Trophoblast cell (in vitro differentiated cells and primary cell): Measurements from ENCODE around the gene SLC38A9.
A peak's percentile ranks its signal among the peaks of the same experiment; 100 is the strongest.

Source experiments
- DNase-seq, 2 donors: peaks; one replicate each; pipeline ENCODE4 v3.0.0-alpha.2; 2016
- H2AFZ ChIP-seq: 2 replicates; pipeline ENCODE4 v1.6.1; 2013; ENCODE audit warnings: low read length, moderate library complexity, mild to moderate bottlenecking; ENCODE audit not compliant: insufficient read depth, poor library complexity
- H2AK5ac ChIP-seq: 2 replicates; pipeline ENCODE4 v1.6.1; 2013; ENCODE audit warnings: mild to moderate bottlenecking, low read length
- H2BK120ac ChIP-seq: 2 replicates; pipeline ENCODE4 v1.6.1; 2013; ENCODE audit warnings: low read length, mild to moderate bottlenecking, moderate library complexity; ENCODE audit not compliant: insufficient read depth, poor library complexity
- H2BK12ac ChIP-seq: 2 replicates; pipeline ENCODE4 v1.6.1; 2013; ENCODE audit warnings: mild to moderate bottlenecking, low read length, moderate library complexity
- H2BK5ac ChIP-seq: 2 replicates; pipeline ENCODE4 v1.6.1; 2013; ENCODE audit warnings: low read length, low read depth, moderate library complexity, mild to moderate bottlenecking; ENCODE audit not compliant: poor library complexity
- H3K14ac ChIP-seq: 2 replicates; pipeline ENCODE4 v1.6.1; 2013; ENCODE audit warnings: mild to moderate bottlenecking, low read length
- H3K18ac ChIP-seq: 2 replicates; pipeline ENCODE4 v1.6.1; 2013; ENCODE audit warnings: mild to moderate bottlenecking, low read length
- H3K23ac ChIP-seq: 2 replicates; pipeline ENCODE4 v1.6.1; 2013; ENCODE audit warnings: low read length
- H3K27ac ChIP-seq: 2 replicates; pipeline ENCODE4 v1.5.1; 2013; ENCODE audit warnings: low read depth, mild to moderate bottlenecking, inconsistent platforms, low read length, moderate library complexity
- H3K27me3 ChIP-seq: 2 replicates; pipeline ENCODE4 v1.6.1; 2013; ENCODE audit warnings: inconsistent platforms, mild to moderate bottlenecking, low read length, moderate library complexity; ENCODE audit not compliant: insufficient read depth
- H3K36me3 ChIP-seq, 2 experiments: 1 replicate in 1 of 2; 2 replicates in 1 of 2; pipeline ENCODE4 v1.6.1; 2013; ENCODE audit warnings: low read length in 2 of 2, mild to moderate bottlenecking in 2 of 2, moderate library complexity in 1 of 2; ENCODE audit not compliant: insufficient read depth in 2 of 2, control insufficient read depth in 1 of 2
- H3K4ac ChIP-seq: 2 replicates; pipeline ENCODE4 v1.6.1; 2013; ENCODE audit warnings: low read depth, mild to moderate bottlenecking, low read length, moderate library complexity
- H3K4me1 ChIP-seq, 2 experiments: 1 replicate in 1 of 2; 2 replicates in 1 of 2; pipeline ENCODE4 v1.6.1; 2013; ENCODE audit warnings: low read length in 2 of 2, mild to moderate bottlenecking in 2 of 2, moderate library complexity in 1 of 2; ENCODE audit not compliant: insufficient read depth in 2 of 2, control insufficient read depth in 1 of 2
- H3K4me2 ChIP-seq: 2 replicates; pipeline ENCODE4 v1.6.1; 2013; ENCODE audit warnings: inconsistent platforms, mild to moderate bottlenecking, low read length, moderate library complexity
- H3K4me3 ChIP-seq: 2 replicates; pipeline ENCODE4 v1.5.1; 2013; ENCODE audit warnings: mild to moderate bottlenecking, low read depth, low read length, inconsistent platforms
- H3K79me1 ChIP-seq: one replicate; pipeline ENCODE4 v1.6.1; 2013; ENCODE audit warnings: low read length
- H3K79me2 ChIP-seq: 2 replicates; pipeline ENCODE4 v1.6.1; 2013; ENCODE audit warnings: low read length, mild to moderate bottlenecking; ENCODE audit not compliant: control insufficient read depth, insufficient read depth, poor library complexity
- H3K9ac ChIP-seq: 2 replicates; pipeline ENCODE4 v1.6.1; 2013; ENCODE audit warnings: mild to moderate bottlenecking, low read length
- H3K9me3 ChIP-seq: 2 replicates; pipeline ENCODE4 v1.6.1; 2013; ENCODE audit warnings: low read depth, mild to moderate bottlenecking, control low read depth, inconsistent platforms, low read length; ENCODE audit not compliant: insufficient read depth
- H4K12ac ChIP-seq: 2 replicates; pipeline ENCODE4 v1.6.1; 2013; ENCODE audit warnings: low read depth, mild to moderate bottlenecking, low read length, moderate library complexity
- H4K8ac ChIP-seq: 2 replicates; pipeline ENCODE4 v1.6.1; 2013; ENCODE audit warnings: low read depth, mild to moderate bottlenecking, low read length, moderate library complexity
- H4K91ac ChIP-seq: one replicate; pipeline ENCODE4 v1.6.1; 2013; ENCODE audit warnings: low read depth, mild to moderate bottlenecking, low read length, moderate library complexity
- WGBS: extraction: QIAGEN DNeasy Blood & Tissue Kit; methylation state at CpG from one replicate; pipeline ENCODE4 v1.1.7; 2013; ENCODE audit warnings: missing lambda C conversion rate; ENCODE audit not compliant: insufficient read length, insufficient coverage; ENCODE audit errors: extremely low coverage; 5-methylcytosine and 5-hydroxymethylcytosine counted together

Gene SLC38A9

DNA sequence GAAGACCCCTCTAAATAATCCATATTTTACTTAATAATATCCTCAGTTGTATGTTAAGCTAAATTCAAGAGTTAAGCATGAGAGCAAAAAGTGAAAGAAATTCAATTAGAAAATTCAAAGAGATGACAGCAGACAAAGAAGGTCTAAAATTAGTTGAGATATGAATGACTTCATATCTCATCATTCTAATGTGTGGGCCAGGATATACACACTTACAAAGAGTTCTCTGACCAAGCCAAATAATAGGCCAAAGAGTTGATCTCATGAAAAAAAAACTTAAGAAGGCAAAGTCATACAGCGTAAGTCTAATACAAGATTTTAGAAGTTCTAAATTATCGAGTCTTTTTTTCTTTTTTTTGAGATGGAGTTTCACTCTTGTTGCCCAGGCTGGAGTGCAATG is 89.7 kb downstream of the SLC38A9 start:
- H3K36me3 ChIP-seq: no peaks in the 10 kb centered on the region
- no peak overlapping the region for H2BK5ac ChIP-seq
- no CpG with 5 or more reads among the region's 2 CpGs for WGBS
- peaks cover 5% of the 10 kb centered on the region for H3K79me2 ChIP-seq
- no peak for DNase-seq
- no peak overlapping the region for H4K8ac ChIP-seq
- no peaks in the 10 kb centered on the region for H3K27me3 ChIP-seq
- no peak overlapping the region for H2AFZ ChIP-seq
- no peak overlapping the region for H3K4me2 ChIP-seq
- H3K9me3 ChIP-seq: no peaks in the 10 kb centered on the region
- peaks cover 21% of the 10 kb centered on the region for H3K79me1 ChIP-seq
- H2BK120ac ChIP-seq: no peak overlapping the region
- H3K9ac ChIP-seq: no peak overlapping the region
- no peak overlapping the region for H3K23ac ChIP-seq
- H3K4me3 ChIP-seq: no peak overlapping the region
- H3K18ac ChIP-seq: no peak overlapping the region
- H3K4ac ChIP-seq: no peak overlapping the region
- H4K91ac ChIP-seq: no peak overlapping the region
- H2BK12ac ChIP-seq: no peak overlapping the region
- no peak overlapping the region for H3K14ac ChIP-seq
- no peak overlapping the region for H3K27ac ChIP-seq
- no peak overlapping the region for H2AK5ac ChIP-seq
- peaks cover 11 to 14% of the 10 kb centered on the region in 2 experiments for H3K4me1 ChIP-seq
- no peak overlapping the region for H4K12ac ChIP-seq

DNA sequence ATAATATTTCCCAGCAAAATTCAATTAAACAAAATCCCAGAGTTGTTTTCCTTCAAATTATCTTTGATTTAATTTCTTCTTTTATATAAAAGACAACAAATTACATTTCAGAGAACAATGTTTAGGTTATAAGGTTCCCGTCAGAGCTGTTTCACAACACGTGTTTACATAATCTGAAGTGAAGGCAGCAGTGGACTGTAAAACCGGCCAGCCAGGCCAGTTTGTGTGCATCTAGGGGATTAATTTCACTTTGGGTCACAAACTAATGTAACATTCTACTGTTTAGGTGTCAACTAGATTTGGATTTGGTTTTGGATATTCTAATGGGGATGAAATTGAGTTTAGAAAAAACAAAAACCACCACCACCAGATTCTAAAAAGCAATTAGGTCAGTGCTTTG is 90.9 kb downstream of the SLC38A9 start:
- Histone ChIP-seq H3K36me3 (no peaks in the 10 kb centered on the region), H2AFZ (no peak overlapping the region), H2BK120ac (peak overlapping the region; percentile 72), H4K91ac (no peak overlapping the region), H3K9ac (no peak overlapping the region), H3K27me3 (no peaks in the 10 kb centered on the region), H3K27ac (no peak overlapping the region), H3K9me3 (no peaks in the 10 kb centered on the region), H3K79me1 (peaks cover 23% of the 10 kb centered on the region), H3K18ac (no peak overlapping the region), H2BK5ac (no peak overlapping the region), H2AK5ac (no peak overlapping the region), H3K79me2 (peaks cover 5% of the 10 kb centered on the region), H3K4me1 (peaks cover 15 to 19% of the 10 kb centered on the region in 2 experiments), H4K12ac (no peak overlapping the region), H3K14ac (no peak overlapping the region), H3K4ac (no peak overlapping the region), H3K4me2 (no peak overlapping the region), H3K23ac (no peak overlapping the region), H3K4me3 (no peak overlapping the region), H4K8ac (no peak overlapping the region), H2BK12ac (peak overlapping the region; percentile 84)
- peak in 1 of 2 donors; percentile 23 for DNase-seq
- no CpG with 5 or more reads among the region's 3 CpGs for WGBS

DNA sequence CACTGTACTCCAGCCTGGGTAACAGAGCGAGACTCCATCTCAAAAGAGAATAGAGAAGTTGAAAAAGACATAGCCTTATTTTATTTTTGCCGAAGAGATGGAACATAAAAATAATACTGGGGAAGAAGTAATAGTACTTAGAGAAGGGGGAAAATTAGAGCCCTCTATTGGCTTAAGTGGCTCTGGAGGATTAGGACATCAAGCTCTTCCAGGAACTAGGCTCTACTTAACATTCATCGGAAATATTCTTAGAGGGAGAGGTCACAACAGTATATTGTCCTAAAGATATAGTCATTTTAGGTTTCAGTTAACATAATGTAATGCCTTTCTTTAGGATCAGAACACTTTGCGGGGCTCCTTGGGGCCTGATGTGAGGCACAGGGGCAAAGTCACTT is 91.4 kb downstream of the SLC38A9 start:
- DNase-seq: no peak
- no peak overlapping the region for H3K27ac ChIP-seq

DNA sequence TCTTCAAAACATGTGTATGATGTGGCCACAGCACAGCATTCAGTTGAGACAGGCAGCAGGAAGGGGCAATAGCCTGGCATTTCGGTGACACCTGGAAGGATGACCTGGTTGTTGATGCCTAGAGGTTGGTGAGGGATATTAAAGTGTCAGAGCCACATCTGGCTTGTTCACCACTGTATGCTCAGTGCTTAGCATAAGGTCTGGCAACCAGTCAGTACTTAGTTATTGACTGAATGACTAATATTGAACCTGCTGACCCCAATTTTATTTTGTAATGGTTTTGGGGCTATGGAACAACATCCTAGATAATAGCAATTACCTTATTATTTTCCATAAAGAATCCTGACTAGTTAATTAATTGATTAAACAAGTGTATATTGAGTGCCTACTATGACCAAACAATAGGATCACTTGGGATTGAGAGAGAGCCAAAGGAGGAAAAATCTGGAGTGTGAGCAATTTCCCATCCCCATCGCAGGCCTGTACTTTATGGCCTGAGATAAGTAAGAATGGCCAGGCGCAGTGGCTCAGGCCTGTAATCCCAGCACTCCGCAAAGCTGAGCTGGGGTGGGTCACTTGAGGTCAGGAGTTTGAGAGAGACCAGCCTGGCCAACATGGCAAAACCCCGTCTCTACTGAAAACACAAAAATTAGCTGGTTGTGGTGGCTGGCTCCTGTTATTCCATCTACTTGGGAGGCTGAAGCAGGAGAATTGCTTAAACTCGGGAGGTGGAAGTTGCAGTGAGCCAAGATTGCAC is 91.9 kb downstream of the SLC38A9 start:
- Histone ChIP-seq H3K14ac (peak overlapping the region; percentile 75), H3K18ac (peak overlapping the region; percentile 14), H3K79me2 (peaks cover 2% of the 10 kb centered on the region), H4K91ac (peak overlapping the region; percentile 55), H3K4ac (peak overlapping the region; percentile 55), H2BK120ac (peak overlapping the region; percentile 72), H3K36me3 (no peaks in the 10 kb centered on the region), H3K4me2 (no peak overlapping the region), H2AFZ (no peak overlapping the region), H3K9ac (no peak overlapping the region), H4K12ac (no peak overlapping the region), H3K23ac (no peak overlapping the region), H3K27ac (peak overlapping the region; percentile 14), H3K9me3 (no peaks in the 10 kb centered on the region), H3K27me3 (no peaks in the 10 kb centered on the region), H3K79me1 (peaks cover 18% of the 10 kb centered on the region), H3K4me1 (peaks cover 11 to 18% of the 10 kb centered on the region in 2 experiments), H2AK5ac (peak overlapping the region; percentile 91), H2BK5ac (peak overlapping the region; percentile 82), H2BK12ac (peak overlapping the region; percentile 95), H4K8ac (peak overlapping the region; percentile 77), H3K4me3 (no peak overlapping the region)
- WGBS: no CpG with 5 or more reads among the region's 6 CpGs
- no peak for DNase-seq

More for the DNA sequence above, 91.4 kb downstream of the SLC38A9 start:
- H2BK12ac ChIP-seq: peak overlapping the region; percentile 84
- no peak overlapping the region for H3K4me2 ChIP-seq
- H3K9ac ChIP-seq: no peak overlapping the region
- no peaks in the 10 kb centered on the region for H3K9me3 ChIP-seq
- H3K27me3 ChIP-seq: no peaks in the 10 kb centered on the region
- no peaks in the 10 kb centered on the region for H3K36me3 ChIP-seq
- H3K14ac ChIP-seq: no peak overlapping the region
- WGBS: no CpG with 5 or more reads among the region's 4 CpGs
- H3K4me1 ChIP-seq: peaks cover 15 to 19% of the 10 kb centered on the region in 2 experiments
- H3K79me1 ChIP-seq: peaks cover 23% of the 10 kb centered on the region
- H3K18ac ChIP-seq: no peak overlapping the region
- H2BK5ac ChIP-seq: peak overlapping the region; percentile 82
- H2AK5ac ChIP-seq: peak overlapping the region; percentile 91
- no peak overlapping the region for H3K4ac ChIP-seq
- H3K4me3 ChIP-seq: no peak overlapping the region
- peak overlapping the region; percentile 80 for H4K91ac ChIP-seq
- no peak overlapping the region for H4K8ac ChIP-seq
- H3K23ac ChIP-seq: no peak overlapping the region
- peak overlapping the region; percentile 72 for H2BK120ac ChIP-seq
- no peak overlapping the region for H4K12ac ChIP-seq
- peaks cover 5% of the 10 kb centered on the region for H3K79me2 ChIP-seq
- no peak overlapping the region for H2AFZ ChIP-seq
